Lower leg skin (tissue), 4 donors: ENCODE measurements around the gene KCNK3. TPM values are rescaled to one million over a fixed set of nuclear protein-coding genes. Genes with fewer than 3 reads are reported as not detected.

Experiments used
- DNase-seq, 2 donors: peaks; one replicate each; pipeline ENCODE4 v3.0.0-alpha.2; 2019; ENCODE audit warnings: low spot score in 2 of 2
- H3K4me3 ChIP-seq: fragments of 200-600 bp; sonication (generic); 2 replicates; pipeline ENCODE4 v1.5.1; 2017; ENCODE audit warnings: mild to moderate bottlenecking, low read depth; ENCODE audit not compliant: poor library complexity, severe bottlenecking
- POLR2A ChIP-seq, 2 donors: fragments of 450-650 bp; IDR thresholded peaks; one replicate each; pipeline ENCODE4 v1.6.1; 2016 to 2017; ENCODE audit warnings: antibody characterized with exemption in 2 of 2, mild to moderate bottlenecking in 1 of 2, moderate library complexity in 1 of 2
- WGBS, 2 donors: methylation state at CpG; one replicate each; pipeline ENCODE4 v1.1.5; 2018; 5-methylcytosine and 5-hydroxymethylcytosine counted together
- intact Hi-C: fragments of 100-400 bp; cut with DNase I; formaldehyde crosslinking; loops from one replicate; pipeline ENCODE4 v1.15.0; 2023; ENCODE audit warnings: low total_unique reads
- total RNA-seq, 4 donors: library from RNA; depleted of rRNA; stranded (reverse); fragments of >200 nt; gene quantifications; one replicate each; pipeline ENCODE4 v1.1.0, GENCODE V29; 2016
- TF ChIP-seq, protein P1 (sequence below), 3 donors: fragments of 450-650 bp; IDR thresholded peaks; one replicate each; pipeline ENCODE4 v1.5.1; 2016; ENCODE audit warnings: antibody characterized with exemption in 3 of 3, mild to moderate bottlenecking in 3 of 3, moderate library complexity in 2 of 3

Gene KCNK3
- total RNA-seq, 4 donors from 2014 or later, result 0.42 to 3.1 (median 0.69) TPM; not detected in 1

DNA sequence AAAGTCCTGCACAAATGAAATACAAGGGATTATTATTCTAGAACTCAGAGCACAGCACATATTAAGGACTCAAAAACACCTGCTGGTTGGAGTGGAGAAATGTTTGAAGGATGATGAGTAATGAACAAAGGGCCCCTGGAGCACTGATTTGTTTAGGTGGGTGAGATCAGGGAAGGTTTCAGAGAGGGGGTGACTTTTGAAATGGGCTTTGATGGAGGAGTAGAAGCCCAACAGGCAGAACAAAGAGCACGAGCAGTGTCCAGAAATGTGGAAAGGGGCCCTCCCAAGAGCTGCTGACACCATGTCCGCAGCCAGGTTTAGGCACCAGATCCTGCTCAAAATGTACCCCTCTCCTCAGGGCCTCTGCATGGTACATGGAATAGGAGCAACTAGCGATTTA lies 23.8 kb downstream of the KCNK3 start:
- no peak overlapping the region for H3K4me3 ChIP-seq
- 89 to 96% methylated on average over 3 of the region's 3 CpGs for WGBS, 2 donors
- TF ChIP-seq POLR2A (IDR thresholded peaks at IDR 0.05), result no peak
- TF ChIP-seq, protein P1, sequence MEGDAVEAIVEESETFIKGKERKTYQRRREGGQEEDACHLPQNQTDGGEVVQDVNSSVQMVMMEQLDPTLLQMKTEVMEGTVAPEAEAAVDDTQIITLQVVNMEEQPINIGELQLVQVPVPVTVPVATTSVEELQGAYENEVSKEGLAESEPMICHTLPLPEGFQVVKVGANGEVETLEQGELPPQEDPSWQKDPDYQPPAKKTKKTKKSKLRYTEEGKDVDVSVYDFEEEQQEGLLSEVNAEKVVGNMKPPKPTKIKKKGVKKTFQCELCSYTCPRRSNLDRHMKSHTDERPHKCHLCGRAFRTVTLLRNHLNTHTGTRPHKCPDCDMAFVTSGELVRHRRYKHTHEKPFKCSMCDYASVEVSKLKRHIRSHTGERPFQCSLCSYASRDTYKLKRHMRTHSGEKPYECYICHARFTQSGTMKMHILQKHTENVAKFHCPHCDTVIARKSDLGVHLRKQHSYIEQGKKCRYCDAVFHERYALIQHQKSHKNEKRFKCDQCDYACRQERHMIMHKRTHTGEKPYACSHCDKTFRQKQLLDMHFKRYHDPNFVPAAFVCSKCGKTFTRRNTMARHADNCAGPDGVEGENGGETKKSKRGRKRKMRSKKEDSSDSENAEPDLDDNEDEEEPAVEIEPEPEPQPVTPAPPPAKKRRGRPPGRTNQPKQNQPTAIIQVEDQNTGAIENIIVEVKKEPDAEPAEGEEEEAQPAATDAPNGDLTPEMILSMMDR (IDR thresholded peaks at IDR 0.05), result no peak
- no peak for DNase-seq
- intact Hi-C loops, result loop anchor here (10.0 kb wide), 1 partner anchor 1188 kb away; no protein-coding TSS in a partner anchor

DNA sequence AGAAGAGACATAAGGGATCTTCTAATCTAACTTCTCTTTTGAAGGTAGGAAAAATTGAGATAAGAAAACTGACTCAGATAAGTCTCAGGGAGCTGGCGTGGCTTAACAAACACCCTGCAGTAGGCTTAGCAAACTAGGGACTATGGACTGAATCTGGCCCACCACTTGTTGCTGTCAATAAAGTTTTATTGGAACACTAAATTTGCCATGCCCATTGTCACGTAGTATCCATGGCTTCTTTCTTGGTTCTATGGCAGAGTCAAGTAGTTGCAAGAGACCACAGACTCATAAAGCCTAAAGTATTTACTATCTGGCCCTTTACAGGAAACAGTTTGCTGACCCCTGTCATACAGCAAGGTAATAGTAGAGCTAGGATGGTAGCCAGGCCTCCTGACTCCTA lies 24.2 kb downstream of the KCNK3 start:
- DNase-seq, result no peak
- WGBS, 2 donors, result 95 to 98% methylated on average over 2 of the region's 2 CpGs
- intact Hi-C loops, result loop anchor here (10.0 kb wide), 1 partner anchor 1188 kb away; no protein-coding TSS in a partner anchor
- TF ChIP-seq, protein P1 (IDR thresholded peaks at IDR 0.05), result no peak
- no peak for TF ChIP-seq POLR2A (IDR thresholded peaks at IDR 0.05)
- H3K4me3 ChIP-seq, result no peak overlapping the region

DNA sequence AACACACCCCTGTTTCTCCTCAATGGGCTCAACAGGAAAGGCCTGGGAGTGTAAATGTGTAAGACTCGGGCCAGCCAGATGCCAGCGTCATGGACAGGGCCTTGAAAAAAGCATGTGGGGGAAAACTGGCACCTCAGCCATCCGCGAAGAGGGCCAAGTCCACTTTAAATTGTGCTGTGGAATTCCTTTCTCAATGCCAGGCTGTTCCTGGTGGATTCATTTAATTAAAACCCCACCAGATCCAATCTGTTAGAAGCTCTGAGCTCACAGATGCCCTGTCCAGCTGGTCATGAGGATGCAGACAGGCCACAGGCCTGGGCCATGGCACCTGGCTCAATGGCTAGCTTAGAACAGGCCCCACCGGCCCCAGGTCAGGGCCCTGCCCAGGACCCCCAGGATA lies 24.8 kb downstream of the KCNK3 start:
- TF ChIP-seq, protein P1 (IDR thresholded peaks at IDR 0.05), result no peak
- no peak for TF ChIP-seq POLR2A (IDR thresholded peaks at IDR 0.05)
- no peak overlapping the region for H3K4me3 ChIP-seq
- intact Hi-C loops, result loop anchor here (10.0 kb wide), 1 partner anchor 1187 kb away; no protein-coding TSS in a partner anchor
- DNase-seq, result no peak
- 69 to 75% methylated on average over 5 of the region's 5 CpGs for WGBS, 2 donors

DNA sequence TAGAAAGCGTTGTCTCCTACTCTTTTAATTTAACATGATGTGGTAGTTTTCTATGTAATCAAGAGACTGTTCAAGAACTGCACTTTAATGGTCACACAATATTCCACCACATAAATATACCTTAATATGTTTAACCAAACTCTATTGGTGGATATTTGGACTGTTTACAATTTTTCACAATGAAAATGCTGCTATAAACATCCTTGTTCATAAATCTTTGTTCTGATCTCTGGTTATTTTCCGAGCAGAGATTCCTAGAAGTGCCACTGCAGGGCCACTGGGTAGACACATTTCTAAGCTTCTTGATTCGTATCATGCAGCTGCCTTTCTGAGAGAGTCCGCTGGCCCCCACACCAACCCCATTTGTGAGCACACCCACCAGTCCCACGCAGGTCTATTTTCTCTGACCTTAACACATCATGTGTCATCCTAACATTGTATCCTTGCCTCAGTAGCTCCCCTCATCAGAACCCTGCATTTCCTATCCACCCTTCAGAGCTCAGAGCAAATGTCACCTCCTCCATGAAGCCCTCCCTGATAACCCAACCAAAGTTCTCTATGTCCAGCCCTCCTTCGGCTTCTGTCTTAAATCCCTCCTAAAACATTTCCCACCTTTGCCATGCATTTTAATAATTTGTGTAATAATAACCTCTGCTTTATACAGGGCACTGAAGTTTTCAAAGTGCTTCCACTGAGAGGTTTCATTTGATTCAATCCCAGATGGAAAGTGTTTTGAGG lies 26.6 kb downstream of the KCNK3 start:
- 77 to 78% methylated on average over 6 of the region's 6 CpGs for WGBS, 2 donors
- TF ChIP-seq POLR2A (IDR thresholded peaks at IDR 0.05), result no peak
- TF ChIP-seq, protein P1 (IDR thresholded peaks at IDR 0.05), result no peak
- H3K4me3 ChIP-seq, result no peak overlapping the region
- intact Hi-C loops, result loop anchor here (10.0 kb wide), 1 partner anchor 1186 kb away; no protein-coding TSS in a partner anchor
- no peak for DNase-seq

DNA sequence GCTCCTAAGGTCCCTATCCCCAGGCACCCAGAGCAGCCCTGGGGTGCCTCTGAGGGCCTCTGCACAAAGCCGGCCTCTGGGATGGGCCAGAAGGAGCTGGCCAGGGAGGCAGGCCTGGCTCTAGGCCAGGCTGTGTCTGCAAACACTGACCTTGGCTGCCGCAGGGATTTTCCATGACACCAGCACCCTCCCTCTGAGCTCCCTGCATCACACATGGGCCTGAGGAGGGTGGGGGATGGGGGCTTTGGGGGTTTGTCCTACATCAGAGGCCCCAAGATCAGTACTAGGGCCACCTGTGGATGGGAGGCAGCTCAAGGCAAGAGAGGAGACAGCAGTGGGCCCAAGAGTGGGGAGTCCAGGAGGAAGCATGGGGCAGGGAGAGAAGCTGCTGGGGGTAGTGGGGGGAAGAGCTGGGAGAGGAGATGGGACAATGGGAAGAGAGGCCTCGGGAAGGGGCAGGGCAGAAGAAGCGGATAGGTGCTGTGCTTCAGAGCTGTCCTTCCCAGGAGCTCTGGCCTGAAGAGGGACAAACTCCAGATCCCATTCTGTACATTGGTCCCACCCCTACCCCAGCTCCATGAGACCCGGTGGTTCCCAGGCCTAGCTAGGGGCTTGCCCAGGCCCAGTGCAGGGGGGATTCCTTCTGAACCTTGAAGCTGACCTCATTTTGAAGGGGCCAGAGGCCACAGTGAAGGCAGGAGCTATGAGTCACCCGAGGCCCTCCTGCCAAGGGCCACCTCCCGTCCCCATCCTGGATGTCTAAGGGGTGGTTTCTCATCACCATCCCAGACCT lies 28.0 kb downstream of the KCNK3 start:
- intact Hi-C loops, result no loop called here
- peak in 1 of 2 donors; percentile 32 for DNase-seq
- WGBS, 2 donors, result 55 to 66% methylated on average over 3 to 7 of the region's 7 CpGs
- H3K4me3 ChIP-seq, result no peak overlapping the region
- TF ChIP-seq, protein P1 (IDR thresholded peaks at IDR 0.05), result no peak
- no peak for TF ChIP-seq POLR2A (IDR thresholded peaks at IDR 0.05)
